NB4 (cell line): ENCODE data around the gene PTPRK.

Experiments used
- DNase-seq: peaks from one replicate; pipeline ENCODE4 v3.0.0; 2010; ENCODE audit warnings: low read depth
- H3K4me3 ChIP-seq: one replicate; pipeline ENCODE4 v1.5.1; 2011; ENCODE audit warnings: mild to moderate bottlenecking, low read depth, low read length, moderate library complexity
- CTCF ChIP-seq: IDR thresholded peaks from one replicate; pipeline ENCODE4 v1.5.1; 2012; ENCODE audit warnings: low read depth, low read length
- MAX ChIP-seq: IDR thresholded peaks from 2 replicates; pipeline ENCODE4 v1.6.1; 2011; ENCODE audit warnings: low read depth, low read length
- MYC ChIP-seq: IDR thresholded peaks from 2 replicates; pipeline ENCODE4 v1.6.1; 2011; ENCODE audit warnings: low read depth, low read length
- POLR2A ChIP-seq: IDR thresholded peaks from 2 replicates; pipeline ENCODE4 v1.6.1; 2011; ENCODE audit warnings: mild to moderate bottlenecking; ENCODE audit not compliant: insufficient read length; ENCODE audit errors: extremely low read depth

PTPRK gene

GRCh38 chr6:128498234-128498633 is 22.2 kb downstream of the PTPRK start:
- TF ChIP-seq CTCF, result no peak
- no peak for TF ChIP-seq MYC
- no peak for TF ChIP-seq POLR2A
- no peak for TF ChIP-seq MAX
- no peak overlapping the region for H3K4me3 ChIP-seq
- DNase-seq, result no peak

GRCh38 chr6:128495536-128496333 is 24.7 kb downstream of the PTPRK start:
- DNase-seq, result no peak
- TF ChIP-seq POLR2A (no peak), MAX (no peak), MYC (no peak), CTCF (no peak)
- H3K4me3 ChIP-seq, result no peak overlapping the region

GRCh38 chr6:128494440-128494839 is 26.0 kb downstream of the PTPRK start:
- DNase-seq, result no peak
- H3K4me3 ChIP-seq, result no peak overlapping the region
- no peak for TF ChIP-seq CTCF
- no peak for TF ChIP-seq MYC
- TF ChIP-seq MAX, result no peak
- no peak for TF ChIP-seq POLR2A

- DNase-seq, result no peak
- TF ChIP-seq CTCF (no peak), POLR2A (no peak), MYC (no peak), MAX (no peak)
These were observed 26.5 kb downstream of the PTPRK start for GRCh38 chr6:128493877-128494276.

GRCh38 chr6:128492386-128492785 is 28.0 kb downstream of the PTPRK start:
- no peak overlapping the region for H3K4me3 ChIP-seq
- TF ChIP-seq CTCF (no peak), POLR2A (no peak), MYC (no peak), MAX (no peak)

More at GRCh38 chr6:128493877-128494276, 26.5 kb downstream of the PTPRK start:
- no peak overlapping the region for H3K4me3 ChIP-seq

More at GRCh38 chr6:128492386-128492785, 28.0 kb downstream of the PTPRK start:
- no peak for DNase-seq
